HG02642 (cell line): Measurements from ENCODE around the gene MKI67.
A peak's percentile ranks its signal among the peaks of the same experiment; 100 is the strongest.

Source experiments
- ATAC-seq: cut with Tn5 transposase; IDR thresholded peaks from one replicate; pipeline ENCODE4 v1.9.1; 2021; ENCODE audit warnings: mild to moderate bottlenecking; ENCODE audit not compliant: unreplicated experiment, poor library complexity

The MKI67 gene

DNA sequence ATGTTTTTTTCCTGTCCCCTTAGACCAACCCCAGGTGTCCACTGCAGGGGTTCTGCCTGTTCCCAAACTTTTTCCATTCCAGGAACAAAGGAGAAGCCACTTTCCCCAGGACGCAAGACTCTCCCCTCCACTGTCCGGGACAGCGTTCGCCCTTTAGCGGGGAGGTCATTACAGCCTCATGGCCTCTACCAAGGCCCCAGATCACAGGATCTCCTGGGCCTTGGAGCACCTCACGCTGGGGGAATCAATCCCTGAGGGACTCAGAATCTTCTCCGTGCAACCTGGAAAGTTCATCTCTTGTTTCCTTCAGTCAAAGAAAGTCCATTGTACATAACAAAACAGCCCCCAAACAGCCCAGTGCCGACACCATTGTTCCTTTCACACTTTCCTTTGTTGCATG, 41.2 kb downstream of the MKI67 start:
- no peak for ATAC-seq

DNA sequence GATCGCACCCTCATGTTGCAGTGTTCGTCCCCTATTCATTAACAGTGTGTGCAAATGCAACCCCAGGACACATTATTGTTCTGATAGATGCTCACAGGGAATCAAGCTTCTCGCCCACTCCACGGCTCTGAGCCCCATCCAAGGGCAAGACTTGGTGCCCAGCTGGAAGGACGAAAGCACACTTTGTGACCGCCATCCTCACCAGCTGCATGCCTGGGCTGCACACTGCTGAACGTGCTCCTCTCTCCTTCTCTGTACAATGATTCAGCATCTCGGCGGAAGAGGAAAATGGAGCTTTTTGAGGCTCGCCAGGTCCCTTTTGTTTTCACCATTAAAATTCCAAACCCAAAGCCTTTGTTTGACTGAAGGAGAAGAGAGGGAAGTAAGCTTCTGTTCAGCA, 41.9 kb downstream of the MKI67 start:
- ATAC-seq: no peak

DNA sequence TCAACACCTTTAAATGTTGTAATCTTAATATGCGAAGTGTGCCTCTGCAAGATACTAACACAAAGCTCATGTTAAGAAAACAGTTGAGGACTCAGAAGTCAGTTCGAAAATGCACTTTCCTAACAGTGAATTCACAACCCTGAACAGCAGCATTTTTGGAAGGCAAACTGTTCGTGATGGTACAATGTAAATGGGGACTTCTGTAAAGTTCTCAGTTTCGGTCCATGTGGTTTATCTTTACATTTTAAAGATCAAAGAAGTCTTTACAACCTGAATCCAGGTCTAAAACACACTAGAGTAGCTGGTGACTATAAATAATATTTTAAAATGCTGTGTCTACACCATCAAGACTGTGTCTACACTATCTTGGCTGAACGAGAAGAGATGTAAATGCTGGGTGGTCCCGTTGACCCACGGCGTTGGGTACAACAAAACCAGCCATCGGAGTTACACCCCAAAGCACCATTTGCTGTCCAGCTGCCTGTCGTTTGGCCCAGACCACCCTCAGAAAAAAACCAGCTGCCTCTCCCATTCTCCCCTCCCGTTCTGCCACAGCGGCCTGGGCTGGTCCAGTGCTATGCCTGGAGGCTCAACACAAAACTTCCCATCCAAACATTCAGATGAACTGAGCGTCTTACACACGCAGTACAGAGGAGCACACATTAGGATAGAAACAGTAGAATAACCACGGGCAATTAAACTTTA, 42.9 kb downstream of the MKI67 start:
- ATAC-seq: no peak

DNA sequence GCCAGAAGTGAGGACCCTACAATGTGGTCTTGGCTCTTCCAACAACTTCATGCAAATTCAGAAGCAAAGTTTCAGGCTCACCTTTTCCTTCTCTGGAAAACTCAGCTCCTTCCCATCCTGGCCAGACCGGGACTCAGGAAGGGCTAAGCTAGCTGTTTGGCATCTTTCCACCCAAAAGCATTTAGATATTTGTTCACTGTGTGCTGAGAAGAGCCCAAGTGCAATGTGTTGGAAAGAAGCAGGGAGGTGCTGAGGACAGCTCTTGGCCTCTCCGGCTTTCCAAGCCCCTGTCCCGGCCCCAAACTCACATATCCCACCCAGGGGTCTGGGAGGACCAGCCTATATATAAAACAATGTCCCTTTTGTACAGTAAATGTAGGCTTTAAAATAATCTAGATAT, 44.5 kb downstream of the MKI67 start:
- ATAC-seq: no peak

DNA sequence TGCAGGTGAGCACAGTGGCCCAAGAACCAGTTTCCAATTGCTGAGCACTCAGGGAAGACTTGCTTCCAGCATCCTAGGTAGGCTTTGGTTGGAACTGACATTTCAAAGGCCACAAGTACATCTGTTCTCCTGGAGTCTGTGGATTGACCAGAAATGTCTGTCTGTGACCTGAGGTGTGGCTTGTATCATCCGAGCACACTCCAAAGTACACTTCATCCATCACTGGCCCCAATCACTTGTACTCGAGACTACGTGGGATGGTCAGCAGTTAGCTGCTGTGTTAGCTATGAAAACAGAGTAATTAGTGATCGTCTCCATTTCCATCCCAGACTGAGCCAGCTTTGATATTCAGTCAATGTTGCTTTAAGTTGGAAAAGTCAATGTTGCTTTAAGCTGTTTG, 45.0 kb downstream of the MKI67 start:
- no peak for ATAC-seq

DNA sequence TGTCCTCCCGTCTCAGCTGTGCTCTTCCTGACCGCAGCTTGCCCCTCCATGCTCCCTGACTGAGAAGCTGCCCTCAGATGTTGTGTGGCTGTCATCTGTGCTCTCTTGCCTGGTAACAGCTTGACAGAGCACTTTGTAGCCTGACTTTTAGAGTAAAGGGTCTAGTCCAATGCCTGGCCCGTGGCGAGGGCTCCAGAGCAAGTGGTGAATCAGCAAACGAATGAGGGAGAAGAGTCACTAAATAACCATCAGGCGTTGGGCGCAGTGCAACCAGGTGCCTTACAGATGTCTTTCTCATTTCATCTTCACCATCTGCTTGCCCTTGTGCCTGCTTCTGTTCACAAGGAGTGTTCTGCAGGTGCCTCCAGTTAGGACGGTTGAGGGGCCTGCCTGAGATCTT, 45.6 kb downstream of the MKI67 start:
- no peak for ATAC-seq

DNA sequence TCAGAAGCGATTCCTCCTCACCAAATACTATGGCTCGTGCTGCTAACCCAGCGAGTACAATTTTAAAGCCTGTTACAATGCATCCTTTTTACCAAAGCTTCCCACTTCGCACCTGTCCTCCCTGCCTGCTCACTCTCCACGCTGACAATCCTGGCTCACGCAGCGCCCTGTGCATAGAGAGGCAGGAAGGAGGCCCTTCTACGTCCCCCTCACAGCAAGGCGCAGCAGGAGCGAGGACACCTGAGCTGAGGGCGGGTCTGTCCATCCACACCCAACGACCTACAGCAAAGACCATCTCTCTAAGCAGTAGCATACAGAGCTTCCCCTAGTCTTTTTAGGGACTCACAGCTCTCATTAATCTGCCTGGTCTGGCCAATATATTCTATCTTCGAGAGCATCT, 46.0 kb downstream of the MKI67 start:
- no peak for ATAC-seq

DNA sequence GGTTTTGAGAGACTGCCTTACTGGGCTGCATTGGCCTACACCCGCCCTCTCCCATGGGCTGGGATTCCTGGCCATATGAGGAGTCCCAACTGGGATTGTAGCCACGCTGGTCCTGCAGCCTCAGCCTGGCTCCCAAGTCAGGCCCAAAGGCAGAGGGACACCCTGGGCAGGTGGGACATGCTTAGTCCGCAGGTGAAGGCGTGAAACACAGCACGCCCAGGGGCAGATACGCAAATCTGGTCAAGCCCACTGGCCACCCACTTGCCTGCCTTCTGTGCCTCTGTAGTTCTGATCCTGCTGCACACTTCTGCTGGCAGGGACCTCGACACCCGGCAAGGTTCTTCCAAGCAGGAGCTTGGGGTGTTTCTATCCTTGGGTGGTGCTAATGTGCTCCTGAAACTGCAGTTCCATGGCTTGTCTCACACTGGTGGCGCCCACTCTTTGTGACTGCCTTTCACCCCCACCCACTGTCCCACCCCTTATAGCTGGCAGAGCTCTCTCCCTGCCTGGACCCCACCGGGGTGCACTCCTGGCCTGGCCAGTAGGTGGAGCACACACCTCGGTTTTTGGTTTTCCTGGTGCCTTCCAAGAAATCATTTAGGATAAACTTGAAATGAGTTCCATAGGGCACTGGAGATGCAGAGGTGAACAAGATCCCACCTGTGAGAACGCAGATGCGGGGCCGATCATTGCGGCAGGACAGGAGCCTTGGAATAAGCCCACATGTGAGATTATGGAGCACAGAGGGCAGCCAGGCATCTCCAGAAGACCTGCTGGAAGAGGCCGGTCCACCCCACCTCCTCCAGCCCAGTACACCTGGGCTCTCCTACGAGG, 47.9 kb downstream of the MKI67 start:
- peak; percentile 67 for ATAC-seq

DNA sequence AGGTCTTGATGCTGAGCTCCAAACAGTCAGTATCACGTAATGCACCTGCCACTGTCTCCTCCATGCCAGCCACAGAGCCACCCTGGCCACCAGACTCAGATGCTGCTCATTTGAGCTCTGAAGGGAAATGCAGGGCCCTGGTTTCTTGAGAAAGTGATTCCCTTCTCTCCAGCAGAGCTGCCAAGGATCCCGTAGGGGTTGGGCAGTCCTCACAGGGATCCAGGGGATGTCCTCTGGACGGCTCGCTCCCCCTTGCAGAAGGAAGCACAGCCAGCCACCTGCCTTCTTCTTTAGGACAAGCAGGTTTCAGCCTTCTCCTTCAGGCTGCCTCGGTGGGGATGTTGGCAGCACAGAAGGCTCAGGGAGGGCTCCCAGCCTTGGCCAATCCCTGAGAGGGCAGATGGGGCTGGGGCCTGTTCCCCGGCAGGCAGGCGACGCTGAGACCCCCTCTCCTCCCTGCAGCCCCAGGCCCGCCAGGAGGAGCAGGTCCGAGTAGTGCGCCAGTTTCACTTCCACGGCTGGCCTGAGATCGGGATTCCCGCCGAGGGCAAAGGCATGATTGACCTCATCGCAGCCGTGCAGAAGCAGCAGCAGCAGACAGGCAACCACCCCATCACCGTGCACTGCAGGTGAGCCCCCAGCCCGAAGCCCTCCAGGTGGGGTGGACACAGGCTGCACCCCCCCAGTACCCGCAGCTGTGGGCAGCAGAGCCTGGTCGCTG, 48.9 kb downstream of the MKI67 start:
- no peak for ATAC-seq

DNA sequence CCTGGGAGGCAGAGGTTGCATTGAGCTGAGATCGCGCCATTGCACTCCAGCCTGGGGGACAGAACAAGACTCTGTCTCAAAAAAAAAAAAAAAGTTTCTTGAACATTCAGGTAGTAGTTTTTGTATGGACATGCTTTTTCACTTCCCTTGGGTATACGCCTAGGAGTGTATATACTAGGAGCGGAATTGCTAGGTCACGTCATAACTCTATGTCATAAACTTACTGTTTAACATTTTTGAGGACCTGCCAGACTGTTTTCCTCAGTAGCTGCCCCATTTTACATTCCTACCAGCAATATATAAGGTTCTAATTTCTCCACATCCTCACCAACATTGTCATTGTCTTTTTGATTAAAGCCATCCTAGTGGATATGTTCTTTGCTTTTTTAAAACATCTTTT, 51.6 kb downstream of the MKI67 start:
- ATAC-seq: no peak

DNA sequence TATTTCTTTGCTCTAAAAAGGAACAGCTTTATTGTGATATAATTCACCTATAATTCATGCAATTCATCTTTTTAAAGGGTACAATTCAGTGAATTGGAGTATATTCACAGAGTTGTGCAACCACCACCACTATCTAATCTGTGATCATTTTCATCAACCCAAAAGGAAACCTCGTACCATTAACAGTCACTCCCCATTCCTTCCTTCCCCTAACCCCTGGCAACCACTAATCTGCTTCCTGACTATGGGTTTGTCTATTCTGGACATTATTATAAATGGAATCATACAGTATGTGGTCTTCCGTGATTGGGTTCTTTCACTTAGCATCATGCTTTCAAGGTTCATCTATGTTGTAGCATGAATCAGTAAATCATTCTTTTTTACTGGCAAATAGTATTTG, 52.3 kb downstream of the MKI67 start:
- ATAC-seq: no peak

DNA sequence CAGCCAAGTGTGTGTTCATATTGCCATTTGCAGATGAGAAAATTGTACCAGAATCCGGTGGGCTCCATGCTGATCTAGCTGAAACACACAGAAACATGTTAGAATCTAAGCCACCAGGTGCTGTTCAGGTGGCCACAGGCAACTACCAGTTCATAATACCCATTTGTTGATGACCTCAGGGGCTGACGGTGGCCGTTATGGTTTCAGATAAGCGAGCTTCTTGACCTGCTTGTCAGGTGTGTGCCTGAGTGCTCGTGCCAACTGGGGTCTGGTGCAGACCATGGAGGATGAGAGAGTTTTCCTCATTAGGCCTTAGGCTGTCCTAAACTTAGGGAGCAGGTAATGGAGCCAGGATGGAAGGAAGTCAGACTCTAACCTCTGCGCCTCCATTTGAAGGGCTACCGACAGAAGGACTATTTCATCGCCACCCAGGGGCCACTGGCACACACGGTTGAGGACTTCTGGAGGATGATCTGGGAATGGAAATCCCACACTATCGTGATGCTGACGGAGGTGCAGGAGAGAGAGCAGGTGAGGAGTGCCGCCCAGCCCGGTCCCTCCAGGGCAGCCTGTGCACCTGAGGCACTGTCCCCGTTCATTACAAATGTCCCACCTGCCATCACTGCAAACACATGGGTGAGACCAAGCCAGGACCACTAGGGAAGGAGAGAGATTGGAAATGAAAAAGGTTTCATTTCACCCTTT, 53.1 kb downstream of the MKI67 start:
- no peak for ATAC-seq

DNA sequence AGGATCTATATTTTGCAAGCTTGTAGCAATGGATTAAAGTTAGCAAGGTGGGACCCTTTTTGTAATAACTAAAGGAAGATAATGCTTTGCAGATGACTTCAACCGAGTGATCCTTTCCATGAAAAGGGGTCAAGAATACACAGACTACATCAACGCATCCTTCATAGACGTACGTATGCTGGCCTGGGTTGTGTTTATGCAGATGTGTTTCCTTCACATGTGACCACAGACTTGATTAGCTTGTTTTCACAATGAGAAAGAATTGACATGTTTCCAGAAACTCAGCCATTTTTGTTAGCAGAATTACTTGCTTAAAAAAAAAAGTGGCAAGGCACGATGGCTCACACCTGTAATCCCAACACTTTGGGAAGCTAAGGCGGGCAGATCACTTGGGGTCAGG, 54.2 kb downstream of the MKI67 start:
- ATAC-seq: no peak

DNA sequence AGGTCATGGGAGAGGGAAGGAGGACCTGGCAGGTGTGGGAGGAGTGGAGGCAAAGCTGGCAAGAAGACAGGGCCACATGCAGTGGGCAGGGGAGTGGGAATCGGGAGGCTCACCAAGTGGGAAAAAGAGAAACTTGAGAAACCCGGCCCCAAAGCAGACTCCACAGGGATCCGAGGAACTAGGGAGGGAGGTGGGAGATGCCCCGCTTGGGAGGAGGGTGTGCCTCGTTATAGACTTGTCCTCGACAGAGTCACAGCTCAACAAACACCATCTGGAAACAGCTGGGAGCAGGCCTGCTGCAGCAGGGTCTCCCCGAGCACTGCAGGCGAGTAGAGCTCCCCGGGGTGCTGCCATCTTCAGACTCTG, 54.8 kb downstream of the MKI67 start:
- no peak for ATAC-seq

DNA sequence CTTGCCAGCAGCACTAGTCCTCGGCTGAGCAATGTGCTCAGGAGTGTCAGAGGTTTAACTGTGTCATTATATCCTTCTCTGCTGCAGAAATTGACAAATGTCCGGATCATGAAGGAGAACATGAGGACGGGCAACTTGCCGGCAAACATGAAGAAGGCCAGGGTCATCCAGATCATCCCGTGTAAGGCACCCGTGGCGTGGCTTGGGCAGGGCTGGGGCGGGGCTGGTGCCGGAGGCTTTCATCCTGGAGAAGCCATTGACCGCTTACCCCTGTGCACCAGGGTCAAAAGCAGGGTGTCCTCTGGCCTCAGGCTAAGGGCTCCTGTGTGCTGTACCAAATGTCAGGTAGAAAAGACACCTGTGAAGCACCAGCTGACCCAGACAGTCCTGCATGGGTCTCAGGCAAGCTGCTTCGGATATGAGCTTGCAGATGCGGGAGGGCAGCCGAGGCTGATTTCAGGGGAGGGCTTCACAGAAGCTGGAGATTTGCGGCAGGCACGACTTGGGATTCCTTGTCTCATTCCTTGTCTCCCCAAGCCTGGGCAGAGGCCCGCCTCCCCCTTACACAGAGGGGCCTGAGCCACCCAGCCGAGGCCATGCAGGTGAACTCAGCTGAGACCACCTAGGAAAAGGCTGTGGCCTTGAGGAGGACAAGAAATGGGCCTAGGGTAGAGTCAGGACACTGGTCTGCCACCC, 55.4 kb downstream of the MKI67 start:
- no peak for ATAC-seq

DNA sequence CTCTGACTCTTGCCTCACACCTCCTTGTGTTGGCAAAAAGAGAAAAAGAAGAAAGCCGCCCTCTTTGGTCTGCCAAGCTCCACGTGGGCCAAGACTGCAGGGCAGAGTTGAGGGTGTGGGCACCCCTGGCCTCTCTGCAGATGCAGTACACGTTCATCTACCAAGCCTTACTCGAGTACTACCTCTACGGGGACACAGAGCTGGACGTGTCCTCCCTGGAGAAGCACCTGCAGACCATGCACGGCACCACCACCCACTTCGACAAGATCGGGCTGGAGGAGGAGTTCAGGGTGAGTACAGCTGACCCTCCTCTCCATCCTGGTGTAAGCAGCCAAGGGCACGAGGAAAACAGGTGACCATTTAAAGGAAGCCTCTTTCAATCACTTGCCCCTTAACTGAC, 56.1 kb downstream of the MKI67 start:
- ATAC-seq: no peak

DNA sequence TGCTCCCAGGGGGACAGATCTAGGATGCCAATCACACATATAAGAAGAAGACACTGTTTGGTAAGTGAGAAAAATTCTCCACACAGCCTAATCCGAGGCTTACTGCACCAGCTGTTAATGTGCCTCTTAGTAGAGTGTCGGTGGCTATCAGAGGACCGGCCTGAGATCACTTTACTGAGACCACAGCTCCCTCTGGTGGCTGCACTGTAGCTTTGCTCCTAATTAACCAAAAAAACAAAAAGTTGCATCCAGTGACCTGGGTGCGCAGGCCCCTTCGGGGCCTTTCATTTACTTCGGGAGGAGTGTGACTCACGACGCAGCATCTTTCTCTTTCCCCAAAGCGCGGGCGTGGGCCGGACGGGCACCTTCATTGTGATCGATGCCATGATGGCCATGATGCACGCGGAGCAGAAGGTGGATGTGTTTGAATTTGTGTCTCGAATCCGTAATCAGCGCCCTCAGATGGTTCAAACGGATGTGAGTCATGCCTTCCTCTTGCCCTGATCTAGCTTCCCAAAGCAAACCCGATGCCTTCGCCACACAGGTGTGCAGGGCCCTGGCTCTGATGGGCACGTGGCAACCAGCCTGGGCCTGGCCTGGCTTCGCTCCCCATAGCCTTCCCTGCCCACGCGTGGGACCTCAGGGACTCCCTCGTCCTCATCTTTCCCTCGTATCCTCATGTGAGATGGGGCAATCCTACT, 56.7 kb downstream of the MKI67 start:
- ATAC-seq: peak; percentile 36

DNA sequence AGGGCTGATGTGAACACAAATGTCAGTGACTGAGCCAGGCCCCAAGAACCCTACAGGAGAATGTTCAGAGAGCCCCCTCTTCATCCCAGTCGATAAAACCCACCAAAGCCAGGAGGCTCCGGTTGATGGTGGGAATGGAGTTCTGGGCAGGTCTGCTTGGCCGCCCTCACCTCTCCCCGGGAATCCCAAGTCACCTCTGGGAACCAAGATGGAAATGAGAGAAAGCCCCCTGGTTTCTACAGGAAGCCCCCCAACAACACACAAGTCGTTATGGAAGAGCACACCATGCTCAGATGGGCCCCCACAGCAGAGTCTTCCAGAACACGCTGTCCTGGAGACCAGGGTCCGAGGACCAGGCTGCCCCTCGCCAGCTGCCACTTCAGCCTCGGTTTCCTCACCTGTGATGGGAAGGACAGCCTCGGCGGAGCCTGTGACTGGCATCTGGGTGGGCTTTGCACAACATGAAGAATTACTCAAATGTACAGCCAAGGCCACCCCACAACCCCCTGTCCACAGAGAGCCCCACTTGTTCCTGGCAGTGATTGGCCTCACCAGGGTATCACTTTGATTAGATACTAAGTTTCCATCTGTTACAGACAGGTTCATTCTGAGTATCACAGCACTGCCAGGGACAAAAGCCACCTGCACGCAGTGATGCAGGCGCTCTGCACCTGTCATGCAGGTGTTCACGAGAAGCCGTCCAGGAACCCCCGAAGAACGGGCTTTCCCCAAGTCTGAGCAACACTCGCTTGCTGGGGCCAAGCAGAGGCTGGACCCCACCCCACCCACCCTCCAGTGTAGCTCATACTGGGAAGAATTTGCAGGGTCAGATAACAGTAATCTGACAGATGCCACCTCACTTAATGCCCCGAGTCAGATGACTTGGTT, 57.6 kb downstream of the MKI67 start:
- ATAC-seq: no peak
